ENCODE data around the gene PAK4.

Gene PAK4

GRCh38 chr19:39146686-39147450 lies 21.3 kb downstream of the PAK4 start:
- DNase-seq (ENCODE audit: low read depth): no peak

DNA sequence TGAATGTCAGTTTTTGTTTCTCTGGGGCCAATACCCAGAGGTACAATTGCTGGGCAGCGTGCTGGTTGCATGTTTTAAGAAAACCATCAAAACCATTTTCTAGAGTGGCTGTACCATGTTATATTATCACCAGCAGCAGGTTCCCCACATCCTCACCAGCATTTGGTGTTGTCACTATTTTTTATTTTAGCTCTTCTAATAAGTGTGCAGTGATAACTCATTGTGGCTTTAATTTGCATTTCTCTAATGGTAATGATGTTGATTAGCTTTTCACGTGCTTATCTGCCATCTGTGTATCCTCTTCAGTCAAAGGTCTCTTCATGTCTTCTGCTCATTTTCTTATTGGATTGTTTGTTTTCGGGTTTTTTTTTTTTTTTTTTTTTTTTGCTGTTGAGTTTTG lies 21.9 kb downstream of the PAK4 start:
- DNase-seq (ENCODE audit: low read depth): no peak

- DNase-seq (ENCODE audit: low read depth): no peak
These were observed 23.4 kb downstream of the PAK4 start for GRCh38 chr19:39148939-39149529.

DNA sequence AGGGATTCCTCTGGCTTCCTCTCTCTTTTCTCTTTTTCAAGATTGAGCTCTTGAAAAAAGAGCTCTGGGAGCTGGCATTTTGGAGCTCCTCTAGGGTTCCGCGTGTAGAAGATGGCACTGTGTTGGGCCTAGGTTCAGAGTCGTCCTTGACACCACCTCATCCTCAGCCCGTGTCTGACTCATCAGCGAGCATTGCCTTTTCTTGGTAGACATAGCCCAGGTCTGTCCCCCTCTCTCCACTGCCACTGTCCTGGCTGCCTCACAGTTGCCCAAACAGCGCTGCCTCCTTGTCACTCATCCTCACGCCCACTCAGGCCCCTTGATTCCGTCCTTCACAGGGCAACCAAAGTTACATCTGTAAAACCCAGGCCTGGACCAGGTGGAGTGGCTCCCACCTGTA lies 24.6 kb downstream of the PAK4 start:
- DNase-seq (ENCODE audit: low read depth): no peak

- no peak for DNase-seq (ENCODE audit: low read depth)
These were observed 25.4 kb downstream of the PAK4 start for GRCh38 chr19:39150807-39151600.

DNA sequence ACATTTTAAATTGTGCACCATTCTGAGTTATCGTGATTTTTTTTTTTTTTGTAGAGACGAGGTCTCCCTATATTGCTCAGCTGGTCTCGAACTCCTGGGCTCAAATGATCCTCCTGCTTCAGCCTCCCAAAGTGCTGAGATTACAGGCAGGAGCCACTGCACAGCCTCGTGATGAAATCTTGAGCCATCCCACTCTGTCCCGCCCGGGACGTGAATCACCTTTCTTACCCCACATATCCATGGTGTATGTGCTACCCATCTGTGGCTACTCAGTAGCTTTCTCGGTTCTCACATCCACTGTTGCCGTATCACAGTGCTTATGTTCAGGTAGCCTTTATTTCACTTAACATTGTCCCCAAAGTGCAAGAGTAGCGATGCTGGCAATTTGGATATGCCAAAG lies 26.5 kb downstream of the PAK4 start:
- DNase-seq (ENCODE audit: low read depth): no peak

DNA sequence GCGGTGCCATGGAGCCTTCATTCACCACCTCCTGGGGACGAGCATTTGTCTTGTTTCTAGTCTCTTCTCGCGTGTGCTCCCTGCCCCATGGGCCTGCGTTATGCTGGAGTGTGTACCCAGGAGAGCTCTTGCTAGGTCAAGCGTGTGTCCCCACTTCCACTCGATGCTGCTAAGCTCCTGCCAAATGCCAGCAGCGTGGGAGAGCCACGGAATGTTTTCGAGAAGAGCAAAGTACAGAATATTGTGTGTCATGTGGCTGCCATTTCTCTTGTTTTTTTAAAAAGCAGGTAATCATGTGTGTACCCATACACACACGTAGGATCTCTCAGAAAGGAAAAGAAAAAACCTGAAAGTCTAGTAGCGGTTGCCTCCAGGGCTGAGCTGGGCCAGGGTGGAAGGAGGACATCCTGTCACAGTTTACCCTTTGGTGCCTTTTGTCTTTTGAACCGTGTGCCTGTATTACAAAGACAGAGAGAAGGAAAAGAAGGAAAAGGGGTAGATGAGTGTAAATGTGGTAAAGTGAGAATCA lies 28.6 kb downstream of the PAK4 start:
- DNase-seq (ENCODE audit: low read depth): no peak

DNA sequence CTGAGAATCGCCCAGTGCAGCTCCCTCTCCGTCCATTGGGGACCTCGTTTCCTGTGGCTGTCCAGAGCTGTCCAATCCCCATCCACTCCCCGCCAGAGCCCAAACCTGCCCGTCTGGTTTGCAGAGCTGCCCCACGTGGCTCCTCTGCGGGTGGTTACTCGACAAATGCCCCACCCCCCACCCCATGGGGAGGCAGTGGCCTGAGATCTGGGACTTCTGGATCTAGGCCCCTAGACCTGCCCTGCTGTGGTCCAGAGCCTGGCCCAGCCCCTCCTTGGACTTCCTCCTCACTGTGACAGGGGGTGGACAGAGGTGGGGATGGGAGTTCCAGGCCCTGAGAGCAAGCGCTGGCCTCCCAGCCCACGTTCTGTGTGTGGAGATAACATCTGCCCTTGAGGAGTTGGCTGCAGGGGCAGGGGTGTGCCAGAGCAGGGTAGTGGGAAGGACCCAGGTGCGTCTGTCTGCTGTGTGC lies 29.1 kb downstream of the PAK4 start:
- DNase-seq (ENCODE audit: low read depth): no peak

DNA sequence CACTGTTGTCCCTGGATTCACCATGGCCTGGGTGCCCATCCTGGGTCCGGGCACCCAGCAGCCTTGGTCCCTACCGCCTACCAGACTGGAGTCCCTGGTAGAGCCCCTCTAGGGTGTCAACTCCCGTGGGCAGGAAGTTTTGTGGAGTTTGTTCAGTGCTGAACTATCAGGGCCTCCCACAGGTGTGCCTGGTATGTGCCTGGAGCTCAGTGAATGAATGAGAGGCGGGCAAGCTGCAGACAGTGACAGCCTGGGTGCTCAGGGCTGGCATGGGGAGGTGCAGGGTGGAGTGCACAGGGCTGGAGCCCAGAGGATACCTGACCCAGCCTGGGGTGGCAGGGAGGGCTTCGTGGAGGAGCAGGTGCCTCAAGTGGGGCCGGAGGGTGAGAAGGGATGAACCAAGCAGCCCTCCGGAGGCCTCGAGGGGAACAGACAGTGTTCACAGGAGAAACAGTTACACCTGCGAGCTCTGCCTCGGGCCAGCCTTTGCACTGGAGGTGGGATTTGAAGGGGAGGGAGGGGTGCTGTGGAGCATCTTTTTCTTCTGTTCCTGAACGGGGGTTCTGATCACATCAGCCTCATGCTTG lies 29.6 kb downstream of the PAK4 start:
- no peak for DNase-seq (ENCODE audit: low read depth)

- no peak for DNase-seq (ENCODE audit: low read depth)
These were observed 30.2 kb downstream of the PAK4 start for GRCh38 chr19:39155741-39156140.

GRCh38 chr19:39156326-39157230 lies 31.0 kb downstream of the PAK4 start:
- no peak for DNase-seq (ENCODE audit: low read depth)

DNA sequence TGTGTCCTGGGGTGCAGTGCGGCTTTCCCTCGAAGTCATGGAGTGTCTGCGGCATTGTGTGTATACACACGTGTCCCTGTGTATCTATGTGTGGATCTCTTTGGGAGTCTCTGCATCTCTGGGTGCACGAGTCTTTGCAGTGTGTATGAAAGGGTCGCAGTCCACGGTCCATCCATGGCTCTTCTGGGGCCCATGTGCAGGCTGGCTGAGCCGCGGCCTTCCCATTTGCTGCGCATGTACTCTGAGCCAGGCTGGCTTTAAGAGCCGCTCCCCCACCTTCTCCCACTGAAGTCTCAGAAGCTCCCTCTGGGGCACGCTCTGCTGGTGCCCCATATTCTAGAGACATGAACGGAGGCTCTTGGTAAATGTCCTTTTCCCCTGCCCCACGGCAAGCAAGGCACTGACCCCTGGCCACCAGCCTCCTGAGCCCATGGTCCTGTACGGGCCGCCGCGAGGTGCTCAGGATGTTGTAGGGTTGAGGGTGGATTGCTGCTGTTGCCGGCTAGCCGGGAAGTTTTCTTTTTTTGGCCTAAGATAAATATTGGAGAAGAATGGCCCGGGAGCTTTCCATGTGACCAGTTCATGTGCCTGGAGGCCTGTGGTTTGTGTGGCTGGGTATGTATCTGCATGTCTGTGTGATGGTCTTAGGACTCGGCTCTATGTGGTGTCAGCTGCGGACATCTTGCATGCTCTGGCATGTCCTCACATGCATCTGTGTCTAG lies 31.9 kb downstream of the PAK4 start:
- DNase-seq (ENCODE audit: low read depth): no peak

DNA sequence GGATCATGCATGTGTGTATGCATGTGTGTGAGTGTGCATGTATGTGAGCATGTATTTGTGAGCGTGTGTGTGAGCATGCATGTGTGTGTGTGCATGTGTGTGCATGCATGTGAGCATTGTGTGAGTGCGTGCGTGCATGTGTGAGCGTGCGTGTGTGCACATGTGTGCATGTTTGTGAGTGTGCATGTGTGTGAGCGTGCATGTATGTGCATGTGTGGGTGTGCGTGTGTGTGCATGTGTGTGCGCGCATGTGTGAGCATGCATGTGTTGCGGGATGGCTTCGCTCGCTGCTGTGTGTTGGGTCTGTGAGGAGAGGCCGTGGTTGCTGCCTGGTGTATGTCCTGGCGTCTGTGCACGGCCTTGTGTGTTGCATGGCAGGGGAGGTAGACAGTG lies 32.4 kb downstream of the PAK4 start:
- DNase-seq (ENCODE audit: low read depth): no peak

DNA sequence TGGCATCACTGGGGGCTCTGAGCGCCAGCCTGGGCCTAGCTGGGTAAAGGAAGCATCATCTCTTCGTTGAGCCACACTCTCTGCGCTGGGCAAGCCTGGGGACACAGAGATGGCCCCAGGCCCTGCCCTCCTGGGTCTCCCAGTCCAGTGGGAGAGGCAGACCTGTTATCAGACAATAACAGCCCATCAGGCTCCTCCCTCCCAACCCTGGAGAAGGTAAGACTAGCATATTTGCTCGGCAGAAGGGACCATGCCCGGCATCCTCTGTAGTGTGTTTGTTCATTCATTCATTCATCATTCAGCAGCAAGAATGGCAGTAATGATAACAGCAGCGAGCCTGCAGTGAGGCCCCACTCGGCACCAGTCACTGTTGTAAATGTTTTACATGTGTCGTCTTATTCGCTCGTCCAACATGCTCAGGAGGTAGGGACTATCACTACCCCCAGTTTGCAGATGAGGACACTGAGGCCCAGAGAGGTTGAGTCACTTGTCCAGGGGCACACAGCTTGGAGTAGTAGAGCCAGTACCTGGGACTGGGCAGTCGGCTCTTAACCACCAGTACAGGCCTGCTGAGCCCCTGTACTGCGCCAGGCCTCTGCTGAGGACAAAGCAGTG lies 33.2 kb downstream of the PAK4 start:
- DNase-seq (ENCODE audit: low read depth): no peak

DNA sequence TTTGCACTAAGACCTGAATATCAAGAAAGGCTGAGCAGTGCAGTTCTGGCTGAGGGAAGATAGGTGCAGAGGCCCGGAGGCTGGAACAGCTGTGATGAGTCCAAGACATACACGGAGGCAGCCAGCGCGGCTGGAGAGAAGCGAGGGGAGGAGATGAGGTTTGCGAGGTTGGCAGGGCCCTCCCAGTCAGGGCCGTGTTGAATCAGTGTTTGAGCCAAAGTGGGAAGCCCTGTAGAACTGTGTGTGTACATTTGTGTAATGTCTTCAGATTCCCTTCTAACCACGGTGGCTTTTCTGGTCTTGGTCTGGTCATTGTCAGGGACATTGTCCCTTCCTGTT lies 34.9 kb downstream of the PAK4 start:
- DNase-seq (ENCODE audit: low read depth): no peak

GRCh38 chr19:39160889-39161672 lies 35.5 kb downstream of the PAK4 start:
- DNase-seq (ENCODE audit: low read depth): no peak

GRCh38 chr19:39162441-39163043 lies 37.0 kb downstream of the PAK4 start:
- no peak for DNase-seq (ENCODE audit: low read depth)

- no peak for DNase-seq (ENCODE audit: low read depth)
These were observed 38.0 kb downstream of the PAK4 start for GRCh38 chr19:39163621-39164020.

GRCh38 chr19:39164289-39164688 lies 38.7 kb downstream of the PAK4 start:
- no peak for DNase-seq (ENCODE audit: low read depth)
